Measurements from ENCODE around the gene ZNF786.
"Not testable (repeated sequence)": the region's sequence is repeated elsewhere in the genome, so short reads cannot be mapped to it uniquely, and the experiment has no call there.

ZNF786 gene

GRCh38 chr7:149084407-149084806 lies 6.1 kb downstream of the ZNF786 start:
- DNase-seq (ENCODE audit: low read depth), result no peak

GRCh38 chr7:149081914-149082313 lies 8.6 kb downstream of the ZNF786 start:
- no peak for DNase-seq (ENCODE audit: low read depth)

- DNase-seq (ENCODE audit: low read depth), result no peak
Measured at GRCh38 chr7:149077594-149077993, 12.9 kb downstream of the ZNF786 start.

GRCh38 chr7:149075286-149075685 lies 15.2 kb downstream of the ZNF786 start:
- no peak for DNase-seq (ENCODE audit: low read depth)

GRCh38 chr7:149074116-149074885 lies 16.2 kb downstream of the ZNF786 start:
- no peak for DNase-seq (ENCODE audit: low read depth)

- DNase-seq (ENCODE audit: low read depth), result no peak
Measured at GRCh38 chr7:149072438-149072775, 18.1 kb downstream of the ZNF786 start.

GRCh38 chr7:149071641-149072437 lies 18.7 kb downstream of the ZNF786 start:
- no peak for DNase-seq (ENCODE audit: low read depth)

GRCh38 chr7:149071182-149071635 lies 19.3 kb downstream of the ZNF786 start:
- no peak for DNase-seq (ENCODE audit: low read depth)

- DNase-seq (ENCODE audit: low read depth), result no peak
Measured at GRCh38 chr7:149070372-149071125, 20.0 kb downstream of the ZNF786 start.

- DNase-seq (ENCODE audit: low read depth), result no peak
Measured at GRCh38 chr7:149067869-149068268, 22.6 kb downstream of the ZNF786 start.

- DNase-seq (ENCODE audit: low read depth), result no peak
Measured at GRCh38 chr7:149063476-149063875, 27.0 kb downstream of the ZNF786 start.

GRCh38 chr7:149062217-149062899 lies 28.2 kb downstream of the ZNF786 start:
- DNase-seq (ENCODE audit: low read depth), result not testable (repeated sequence)

- DNase-seq (ENCODE audit: low read depth), result no peak
Measured at GRCh38 chr7:149060156-149060555, 30.4 kb downstream of the ZNF786 start.

GRCh38 chr7:149053885-149054284 lies 36.6 kb downstream of the ZNF786 start:
- DNase-seq (ENCODE audit: low read depth), result no peak

- no peak for DNase-seq (ENCODE audit: low read depth)
Measured at GRCh38 chr7:149053384-149053783, 37.1 kb downstream of the ZNF786 start.

- no peak for DNase-seq (ENCODE audit: low read depth)
Measured at GRCh38 chr7:149050941-149051340, 39.6 kb downstream of the ZNF786 start.

- DNase-seq (ENCODE audit: low read depth), result no peak
Measured at GRCh38 chr7:149048805-149049204, 41.7 kb downstream of the ZNF786 start.

- no peak for DNase-seq (ENCODE audit: low read depth)
Measured at GRCh38 chr7:149046416-149046815, 44.1 kb downstream of the ZNF786 start.

GRCh38 chr7:149043936-149044335 lies 46.6 kb downstream of the ZNF786 start:
- DNase-seq (ENCODE audit: low read depth), result no peak

- DNase-seq (ENCODE audit: low read depth), result no peak
Measured at GRCh38 chr7:149041350-149041749, 49.2 kb downstream of the ZNF786 start.

GRCh38 chr7:149038641-149039040 lies 51.9 kb downstream of the ZNF786 start:
- DNase-seq (ENCODE audit: low read depth), result not testable (repeated sequence)

- no peak for DNase-seq (ENCODE audit: low read depth)
Measured at GRCh38 chr7:149036676-149037075, 53.8 kb downstream of the ZNF786 start.

Measured in stimulated activated CD8-positive, alpha-beta memory T cell treated with anti-CD3 and anti-CD28 coated beads, Interleukin-7, amount 100 ng/mL, for 24 hours (primary cell).